Measurements from ENCODE around the gene GGCX.

DNA sequence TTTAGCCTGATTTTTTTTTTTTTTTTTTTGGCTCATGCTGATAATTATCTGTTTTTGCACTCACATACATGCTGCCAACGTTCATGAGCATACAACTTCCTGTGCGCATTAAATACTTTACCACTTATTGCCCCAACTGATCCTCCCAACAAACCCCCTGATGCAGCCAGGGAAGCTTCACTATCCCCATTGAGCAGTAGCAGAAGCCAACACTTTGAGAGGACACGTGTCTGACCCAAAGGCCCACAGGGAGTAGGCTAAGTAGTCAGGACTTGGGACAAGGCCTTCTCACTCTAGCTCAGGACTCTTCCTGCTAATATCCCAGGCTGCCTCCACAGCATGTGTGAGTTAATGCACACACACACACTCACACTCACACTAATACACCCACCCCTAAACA, 58.6 kb downstream of the GGCX start:
- no peak for TF ChIP-seq POLR2A (IDR thresholded peaks at IDR 0.05; ENCODE audit: low read depth, low read length)
- TF ChIP-seq TAF1 (IDR thresholded peaks at IDR 0.05; ENCODE audit: borderline replicate concordance, low read depth, low read length) = no peak
